Activated T-helper 1 cell treated with Interleukin-2 at 50 U/mL for 16 hours (primary cell): Measurements from ENCODE around the gene LGALS13.
"Not testable (repeated sequence)": the region's sequence is repeated elsewhere in the genome, so short reads cannot be mapped to it uniquely, and the experiment has no call there.

Experiments
- DNase-seq: peaks from one replicate; pipeline ENCODE4 v3.0.0-alpha.2; 2020; ENCODE audit warnings: low read depth

The LGALS13 gene

DNA sequence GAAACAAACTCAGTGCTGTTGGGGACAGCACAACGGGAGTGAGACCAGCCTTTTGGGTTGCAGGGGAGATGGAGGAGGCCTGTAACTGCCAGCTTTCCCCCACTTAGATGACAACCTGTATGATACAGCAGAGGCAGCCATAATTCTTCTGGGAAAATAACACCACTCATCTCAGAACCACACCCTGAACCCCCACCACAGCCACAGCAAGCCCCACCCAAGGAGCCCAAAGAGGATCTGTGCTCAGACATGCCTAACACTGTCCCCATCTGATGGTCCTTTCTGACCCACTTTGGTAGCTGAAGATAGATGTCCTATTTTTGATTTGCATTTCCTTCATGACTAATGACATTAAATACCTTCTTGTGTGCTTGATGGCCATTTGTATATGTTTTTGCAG, 15.4 kb downstream of the LGALS13 start:
- DNase-seq = no peak

DNA sequence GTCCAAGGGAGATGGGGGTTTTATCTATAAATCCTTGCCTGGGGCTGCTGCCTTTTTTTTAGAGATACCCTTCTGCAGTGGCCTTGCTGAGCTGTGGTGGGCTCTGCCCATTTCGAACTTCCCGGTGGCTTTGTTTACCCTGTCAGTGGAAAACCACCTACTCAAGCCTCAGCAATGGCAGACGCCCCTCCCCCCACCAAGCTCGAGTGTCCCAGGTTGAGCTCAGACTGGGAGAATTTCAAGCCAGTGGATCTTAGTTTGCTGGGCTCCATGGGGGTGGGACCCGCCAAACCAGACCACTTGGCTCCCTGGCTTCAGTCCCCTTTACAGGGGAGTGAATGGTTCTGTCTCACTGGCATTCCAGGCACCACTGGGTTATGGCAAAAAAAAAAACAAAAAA, 21.6 kb downstream of the LGALS13 start:
- no peak for DNase-seq

DNA sequence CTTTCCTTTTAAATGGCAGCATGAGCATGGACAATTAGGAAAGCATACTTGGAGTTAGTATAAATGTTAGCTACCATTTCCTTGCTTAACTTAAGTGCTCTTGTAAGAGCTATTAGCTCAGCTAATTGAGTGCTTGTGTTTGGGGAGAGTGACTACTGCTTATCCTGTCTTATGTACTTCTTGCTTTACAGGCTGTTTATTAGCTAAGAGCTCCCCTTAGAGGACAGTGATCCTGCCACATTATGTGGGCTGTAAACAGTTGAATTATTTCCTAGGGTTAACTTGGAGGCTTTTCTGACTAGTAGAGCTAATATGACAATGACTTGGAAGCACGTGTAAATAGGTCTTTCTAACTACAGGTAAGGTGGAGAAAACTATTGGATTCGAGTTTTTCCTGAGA, 25.3 kb downstream of the LGALS13 start:
- not testable (repeated sequence) for DNase-seq

DNA sequence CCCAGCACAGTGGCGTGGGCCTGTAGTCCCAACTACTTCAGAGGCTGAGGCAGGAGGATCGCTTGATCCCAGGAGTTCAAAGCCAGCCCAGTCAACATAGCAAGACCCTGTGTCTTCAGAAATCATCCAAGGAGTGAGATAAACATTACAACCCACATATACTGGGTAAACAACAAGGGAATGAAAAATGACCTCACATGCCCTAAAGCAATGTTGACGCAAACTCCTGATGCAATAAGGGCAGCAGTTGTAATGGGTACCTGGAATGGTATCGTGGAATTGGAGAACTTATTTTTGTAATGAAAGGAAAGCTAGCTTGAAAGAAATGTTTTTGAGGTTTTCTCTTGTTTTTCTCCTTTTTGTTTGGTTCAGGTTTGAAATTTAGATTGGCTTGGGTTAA, 28.9 kb downstream of the LGALS13 start:
- DNase-seq = no peak

DNA sequence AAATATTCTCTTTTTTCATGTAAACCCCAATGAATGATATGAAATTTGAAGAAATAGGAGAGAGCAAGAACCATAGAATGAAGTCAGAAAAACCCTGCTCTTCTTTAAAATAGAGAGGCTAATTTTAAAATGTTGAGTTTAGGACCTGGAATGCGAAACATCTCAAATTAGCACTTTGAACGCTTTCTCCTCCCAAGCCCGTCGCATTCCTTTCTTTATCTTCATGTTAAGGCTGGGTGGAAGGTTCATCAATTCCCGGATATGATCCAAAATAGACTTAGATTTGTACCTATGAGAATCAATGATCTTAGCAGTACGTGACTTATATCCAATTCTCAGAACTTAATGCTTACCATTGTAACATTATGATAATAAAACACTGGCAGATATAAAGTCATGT, 29.3 kb downstream of the LGALS13 start:
- DNase-seq = no peak

DNA sequence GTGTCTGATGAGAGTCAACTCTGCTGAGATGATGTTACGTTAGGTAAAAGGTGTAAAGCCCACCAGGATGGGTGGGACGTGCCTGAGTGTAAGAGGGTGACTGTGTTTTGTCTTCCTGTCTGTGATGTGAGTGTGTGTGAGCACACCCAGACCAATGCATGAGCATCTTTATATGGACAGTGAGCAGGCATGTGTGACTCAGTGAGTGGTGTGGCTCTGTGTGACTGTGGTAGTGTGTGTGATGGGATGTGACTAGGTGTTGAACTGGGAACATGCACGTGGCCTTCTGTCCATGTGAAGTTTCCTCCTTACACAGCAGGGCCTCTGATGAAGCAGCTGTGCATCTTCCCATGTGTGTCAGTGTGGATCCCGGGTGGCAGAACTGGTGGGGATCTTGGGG, 35.6 kb downstream of the LGALS13 start:
- no peak for DNase-seq

DNA sequence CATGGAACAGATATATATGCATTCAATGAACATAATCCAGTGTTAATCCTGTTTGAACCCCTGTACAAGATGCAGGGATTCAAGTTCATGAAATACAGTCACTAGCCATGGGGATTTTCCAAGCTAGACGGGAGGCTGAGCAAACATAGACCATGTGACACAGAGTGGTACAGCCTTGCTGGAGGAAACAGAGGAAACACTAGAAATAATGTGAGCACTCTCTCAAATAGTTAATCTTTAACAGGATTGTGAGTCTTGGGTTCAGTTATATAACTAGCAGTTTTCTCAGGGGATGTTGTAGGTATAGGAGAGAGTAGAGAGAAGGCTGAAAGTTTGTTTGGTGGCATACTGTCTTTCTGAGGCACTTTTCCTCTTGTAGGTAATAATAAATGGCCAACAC, 39.4 kb downstream of the LGALS13 start:
- DNase-seq = no peak

DNA sequence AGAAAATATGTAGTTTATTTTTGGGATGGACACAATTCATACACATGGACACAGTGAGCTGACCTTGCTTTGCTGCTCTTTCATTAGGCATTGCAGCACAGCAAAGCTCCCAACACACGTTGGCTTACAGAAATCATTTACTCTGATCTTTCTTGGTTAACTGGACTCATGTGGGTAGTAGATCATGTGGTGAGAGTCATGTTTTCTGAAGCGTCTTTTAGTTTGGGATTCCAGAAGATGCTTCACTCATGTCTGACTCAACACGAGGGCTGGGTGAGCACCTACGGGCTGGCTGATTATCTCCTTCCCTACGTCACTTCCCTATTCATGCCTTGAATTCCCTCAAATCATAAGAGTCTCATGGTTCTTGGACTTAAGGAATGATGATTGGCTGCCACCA, 41.3 kb downstream of the LGALS13 start:
- no peak for DNase-seq

DNA sequence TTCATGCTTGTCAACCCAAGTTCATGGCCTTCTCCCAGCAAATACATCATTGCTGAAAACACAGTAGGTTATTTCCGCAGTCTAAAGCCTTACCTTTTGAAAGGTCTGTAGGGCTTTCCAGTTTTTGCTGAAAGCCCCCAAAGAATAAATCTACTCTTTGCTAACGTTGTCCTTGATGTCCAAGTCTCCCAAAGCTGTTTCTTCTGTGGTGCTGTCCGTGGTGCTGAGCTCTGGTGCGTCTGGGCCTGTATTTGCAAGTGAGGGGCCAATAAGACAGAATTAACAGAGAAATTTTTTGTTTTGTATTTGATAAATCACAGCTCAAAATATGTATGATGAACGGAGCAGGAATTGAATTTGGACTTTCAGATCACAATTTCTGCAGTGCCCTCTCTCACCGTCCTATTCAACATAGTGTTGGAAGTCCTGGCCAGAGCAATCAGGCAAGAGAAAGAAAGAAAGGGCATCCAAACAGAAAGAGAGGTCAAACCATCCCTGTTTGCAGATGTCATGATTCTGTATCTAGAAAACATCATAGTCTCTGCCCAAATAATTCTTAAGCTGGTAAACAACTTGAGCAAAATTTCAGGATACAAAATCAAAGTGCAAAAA, 43.6 kb downstream of the LGALS13 start:
- DNase-seq = no peak

DNA sequence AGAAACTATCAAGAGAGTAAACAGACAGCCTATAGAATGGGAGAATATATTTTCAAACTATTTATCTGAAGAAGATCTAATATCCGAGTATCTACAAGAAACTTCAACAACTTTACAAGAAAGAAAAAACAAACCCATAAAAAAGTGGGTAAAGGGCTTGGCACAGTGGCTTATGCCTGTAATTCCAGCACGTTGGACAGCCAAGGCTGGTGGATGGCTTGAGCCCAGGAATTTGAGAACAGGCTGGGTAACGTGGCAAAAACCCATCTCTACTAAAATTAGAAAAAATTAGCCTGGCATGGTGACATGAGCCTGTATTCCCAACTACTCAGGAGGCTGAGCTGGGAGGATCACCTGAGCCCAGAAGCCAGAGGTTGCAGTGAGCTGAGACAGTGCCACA, 45.6 kb downstream of the LGALS13 start:
- DNase-seq = no peak

DNA sequence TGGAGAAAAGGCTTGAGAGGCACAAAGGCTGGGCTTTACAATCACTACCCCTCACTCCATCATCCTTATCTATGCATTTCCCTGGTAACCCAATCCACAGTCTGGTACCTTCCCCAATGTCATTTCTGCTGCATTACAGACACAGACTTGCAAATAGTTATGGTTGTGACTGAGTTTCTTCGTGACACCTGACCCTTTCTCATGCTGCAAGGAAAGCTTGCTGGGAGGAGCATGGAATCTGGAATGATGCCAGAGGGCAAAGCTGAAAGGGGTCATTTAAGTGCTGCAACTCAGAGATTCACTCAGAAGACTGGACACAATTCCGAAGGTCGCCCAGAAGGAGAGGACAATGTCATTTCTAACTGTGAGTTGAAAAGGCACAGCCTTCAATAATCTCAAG, 53.3 kb downstream of the LGALS13 start, which contains the start of gene LGALS16:
Gene LGALS16 (plus strand): TSS at position 301 of the 400 bp plus-strand sequence. CDS start 49 bp downstream, at position 350.
- no peak for DNase-seq
